ENCODE data around the gene TTC9B.

TTC9B gene

DNA sequence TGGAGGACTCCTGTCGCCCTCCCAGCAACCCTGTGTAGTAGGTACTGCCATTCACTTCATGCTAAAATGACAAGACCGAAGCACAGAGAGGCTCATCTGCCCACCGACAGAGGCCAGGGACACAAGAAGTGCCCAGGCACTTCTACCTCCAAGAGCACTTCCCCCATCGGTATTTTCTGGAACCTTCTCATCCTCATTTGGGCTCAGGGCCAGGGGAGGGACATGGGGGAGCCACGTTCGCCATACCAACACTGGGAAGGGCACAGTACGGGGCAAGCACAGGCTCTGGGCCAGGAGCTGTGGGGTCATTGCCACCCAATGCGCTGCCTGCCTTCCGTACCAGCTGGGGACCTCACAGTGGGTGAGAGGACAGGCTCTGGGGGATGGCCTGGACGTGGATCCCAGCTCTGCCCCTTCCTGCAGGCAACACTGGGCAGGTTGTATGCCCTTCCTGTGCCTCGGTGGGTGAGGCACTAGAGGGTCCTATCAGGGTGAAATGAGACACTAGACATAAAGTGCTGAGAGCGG, 29.6 kb upstream of the TTC9B start:
- no peak for DNase-seq (ENCODE audit: low read depth)

DNA sequence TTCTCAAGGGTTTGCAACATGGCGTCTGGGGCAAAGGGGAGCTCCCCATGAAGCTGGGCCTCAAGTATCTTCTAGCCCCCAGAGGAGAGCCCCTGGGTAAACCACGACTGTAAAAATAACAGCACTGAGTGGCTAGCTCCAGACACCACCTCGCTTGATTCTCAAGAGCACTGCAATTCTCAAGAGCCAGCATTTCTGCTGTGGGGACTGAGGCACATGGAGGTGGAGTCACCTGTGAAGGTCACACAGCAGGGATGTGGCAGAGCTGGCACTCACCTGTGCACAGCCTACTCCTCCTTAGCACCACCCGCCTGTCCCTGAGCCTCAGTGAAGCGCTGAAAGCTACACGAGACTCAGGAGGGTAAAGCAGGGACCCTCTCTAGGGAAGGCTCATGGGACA, 29.0 kb upstream of the TTC9B start:
- DNase-seq (ENCODE audit: low read depth), result no peak

DNA sequence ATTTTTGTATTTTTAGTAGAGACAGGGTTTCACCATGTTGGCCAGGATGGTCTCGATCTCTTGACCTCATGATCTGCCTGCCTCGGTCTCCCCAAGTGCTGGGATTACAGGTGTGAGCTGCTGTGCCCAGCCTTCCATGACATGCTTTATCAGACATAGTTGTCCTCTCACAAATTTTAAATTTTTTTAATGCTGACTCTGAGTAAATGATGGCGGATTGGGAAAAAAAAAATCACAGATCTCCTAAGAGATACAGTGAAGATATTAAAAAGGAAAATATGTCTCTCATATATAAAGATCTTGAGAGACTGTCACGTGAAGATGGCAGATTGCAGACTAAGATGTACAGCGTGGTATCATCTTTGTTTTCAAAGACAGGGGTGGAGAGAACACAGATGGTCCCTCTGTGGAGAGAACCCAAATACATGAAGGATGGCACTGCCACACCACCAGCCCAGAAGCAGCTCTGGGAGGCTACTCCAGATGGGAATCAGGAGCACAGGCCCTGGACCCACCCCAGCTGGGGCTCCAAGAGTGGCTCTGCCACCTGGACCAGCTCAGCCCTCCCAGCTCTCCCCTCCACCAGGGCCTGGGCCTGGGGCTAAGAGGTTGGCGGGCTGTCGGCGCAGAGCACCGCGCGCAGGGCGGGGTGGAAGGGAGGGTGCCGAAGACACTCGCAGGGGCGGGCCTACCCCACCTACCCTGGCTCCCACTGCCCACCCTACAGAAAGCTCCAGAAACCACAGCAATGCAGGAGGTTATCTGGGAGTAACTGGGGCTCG, 28.3 kb upstream of the TTC9B start:
- DNase-seq (ENCODE audit: low read depth), result no peak

DNA sequence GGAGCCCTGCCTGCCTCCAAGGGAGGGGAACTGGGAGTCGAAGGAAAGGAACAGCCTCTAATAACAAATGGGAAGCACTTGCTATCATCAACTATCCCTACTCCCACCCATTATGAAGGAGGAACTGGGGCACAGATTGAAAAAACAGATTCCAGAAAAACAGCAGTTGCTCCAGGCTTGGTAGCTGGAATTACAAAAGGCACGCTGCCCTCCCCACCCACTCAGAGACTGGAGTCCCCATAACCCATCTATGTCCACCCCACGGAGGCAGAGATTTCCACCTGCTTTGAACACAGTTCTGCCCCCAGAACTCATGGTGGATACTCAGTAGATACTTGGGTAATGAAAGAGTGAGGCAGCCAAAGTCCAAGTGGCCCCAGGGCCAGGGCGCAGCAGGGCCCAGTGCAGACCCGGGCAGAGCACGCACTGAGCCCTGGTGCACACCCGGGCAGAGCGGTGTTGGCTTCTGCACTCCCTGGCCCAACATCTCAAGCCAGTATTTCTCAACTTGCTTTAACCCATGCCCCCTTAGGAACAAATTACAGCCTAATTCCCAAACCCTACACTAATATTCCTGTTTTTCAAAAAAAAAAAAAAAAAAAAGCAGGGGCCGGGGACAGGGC, 27.4 kb upstream of the TTC9B start:
- DNase-seq (ENCODE audit: low read depth), result no peak

DNA sequence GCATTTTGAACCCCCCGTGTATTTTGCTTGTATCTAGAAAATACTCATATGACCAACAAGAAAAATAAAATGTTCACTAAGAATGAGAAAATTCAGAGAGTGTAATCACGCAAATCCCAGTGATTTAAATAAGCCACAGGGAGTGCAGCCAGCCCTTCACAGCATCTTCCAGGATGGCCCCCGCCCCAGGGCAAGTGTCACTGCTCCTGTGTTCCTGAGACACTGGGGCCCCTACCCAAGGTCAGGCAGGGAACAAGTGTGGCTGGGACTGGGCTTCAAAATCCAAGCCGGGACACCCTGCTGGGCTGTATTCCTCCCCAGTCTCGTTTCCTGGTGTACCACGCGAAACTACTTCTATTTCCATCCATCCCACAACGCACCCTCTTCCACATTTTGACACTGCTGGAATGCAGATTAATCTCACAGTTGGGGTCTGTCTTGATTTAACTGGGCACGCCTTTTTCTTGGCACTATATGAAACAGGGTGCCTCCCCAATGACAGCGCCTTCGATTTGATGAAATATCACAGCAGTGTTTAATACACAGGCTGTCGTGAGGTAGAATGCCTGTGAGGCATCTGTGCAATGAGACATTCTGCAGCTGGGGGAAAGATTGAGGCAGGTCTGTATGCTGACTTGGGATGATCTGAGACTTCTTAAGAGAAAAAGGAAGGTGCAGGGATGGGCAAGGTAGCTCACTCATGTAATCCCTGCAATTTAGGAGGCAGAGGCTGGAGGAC, 26.6 kb upstream of the TTC9B start:
- no peak for DNase-seq (ENCODE audit: low read depth)

DNA sequence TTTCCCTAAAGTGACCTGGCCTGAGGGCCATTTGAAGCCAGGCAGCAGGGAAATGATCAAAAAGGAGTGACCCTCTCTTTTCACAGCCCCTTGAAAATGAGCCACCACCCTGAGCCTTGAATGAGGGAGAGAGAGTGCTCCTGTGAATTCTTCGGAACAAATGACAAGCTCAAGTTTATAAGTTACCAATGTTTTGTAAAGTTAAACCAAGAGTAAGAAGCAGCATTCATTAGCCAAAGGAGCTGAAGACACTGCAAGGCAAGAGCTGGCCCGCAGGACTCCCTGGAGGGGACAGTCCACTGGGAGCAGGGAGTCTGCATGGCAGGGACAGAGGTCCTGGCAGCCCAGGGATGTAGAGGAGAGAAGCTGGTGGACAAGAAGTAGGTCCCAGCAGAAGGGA, 25.0 kb upstream of the TTC9B start:
- no peak for DNase-seq (ENCODE audit: low read depth)

DNA sequence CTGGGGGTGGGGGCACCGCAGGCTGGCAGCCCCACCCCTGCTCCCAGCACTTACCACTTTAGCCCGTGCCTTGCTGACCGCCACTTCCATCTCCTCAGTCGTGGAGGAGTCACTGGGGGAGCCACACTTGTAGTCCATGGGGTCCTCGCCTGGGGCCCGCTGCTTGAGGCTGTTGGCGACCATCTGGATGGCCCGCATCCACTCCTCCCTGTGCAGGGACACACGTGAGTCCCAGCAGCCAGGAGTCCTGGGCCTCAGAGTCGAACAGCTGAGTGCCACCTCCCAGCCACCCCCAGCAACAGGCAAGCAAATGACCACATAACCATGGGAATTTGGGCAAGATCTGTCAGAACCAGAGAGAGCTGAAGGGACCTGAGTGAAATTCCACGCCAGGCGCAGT, 24.3 kb upstream of the TTC9B start:
- no peak for DNase-seq (ENCODE audit: low read depth)

DNA sequence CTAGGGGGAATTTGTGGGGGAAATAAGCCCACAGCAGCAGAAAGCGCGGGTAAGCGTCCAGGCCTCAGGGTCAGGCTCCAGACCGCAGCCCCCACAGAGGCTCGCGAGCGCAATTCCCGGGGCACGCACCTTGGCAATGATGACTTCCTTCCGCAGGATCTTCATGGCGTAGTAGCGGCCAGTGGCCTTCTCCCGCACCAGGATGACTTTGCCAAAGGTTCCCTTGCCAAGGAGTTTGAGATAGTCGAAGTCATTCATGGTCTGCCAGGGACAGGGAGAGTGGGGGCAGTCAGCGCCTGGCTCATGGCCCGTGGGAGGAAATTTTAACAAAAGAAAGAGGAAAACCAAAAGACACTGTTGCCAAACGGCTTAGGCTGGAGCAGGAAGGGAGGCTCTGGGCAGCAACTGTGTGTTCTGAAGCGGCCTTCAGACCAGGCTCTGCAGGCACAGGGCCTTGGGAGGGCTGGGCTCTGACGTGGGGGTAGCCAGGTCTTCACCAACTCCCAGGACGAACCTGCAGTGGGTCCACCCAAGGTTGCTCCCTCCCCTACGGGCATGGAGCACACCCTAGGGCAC, 23.7 kb upstream of the TTC9B start:
- DNase-seq (ENCODE audit: low read depth), result no peak

DNA sequence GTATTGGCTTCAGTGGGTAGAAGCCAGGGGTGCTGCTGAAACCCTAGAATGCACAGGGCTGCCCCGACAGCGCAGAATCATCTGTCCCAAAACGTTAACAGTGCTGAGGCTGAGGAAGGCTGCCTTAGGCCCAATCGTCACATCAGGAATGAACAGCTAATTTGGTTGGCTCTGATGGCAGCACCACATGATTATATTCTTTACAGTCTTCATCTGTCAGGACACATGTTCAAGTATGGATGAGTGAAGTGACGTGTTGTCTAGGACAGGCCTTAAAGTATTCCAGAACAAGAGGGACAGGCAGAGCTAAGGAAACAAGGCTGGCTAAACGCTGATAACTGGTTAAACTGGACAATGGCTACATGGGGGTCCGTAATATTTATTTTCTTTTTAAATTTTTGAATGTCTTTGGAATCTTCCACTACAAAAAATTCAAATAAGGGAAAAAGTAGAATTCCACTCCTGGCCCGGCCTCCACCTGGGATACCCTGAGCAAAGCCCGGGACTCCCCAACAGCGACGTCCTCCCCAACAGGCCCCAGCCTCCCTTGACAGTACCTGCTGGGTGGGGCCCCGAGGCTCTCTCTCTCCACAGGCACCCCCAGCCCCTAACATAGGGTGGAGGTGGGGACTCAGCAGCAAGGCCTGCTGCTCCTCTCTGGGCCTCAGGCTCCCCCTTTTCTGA, 23.1 kb upstream of the TTC9B start:
- DNase-seq (ENCODE audit: low read depth), result no peak

DNA sequence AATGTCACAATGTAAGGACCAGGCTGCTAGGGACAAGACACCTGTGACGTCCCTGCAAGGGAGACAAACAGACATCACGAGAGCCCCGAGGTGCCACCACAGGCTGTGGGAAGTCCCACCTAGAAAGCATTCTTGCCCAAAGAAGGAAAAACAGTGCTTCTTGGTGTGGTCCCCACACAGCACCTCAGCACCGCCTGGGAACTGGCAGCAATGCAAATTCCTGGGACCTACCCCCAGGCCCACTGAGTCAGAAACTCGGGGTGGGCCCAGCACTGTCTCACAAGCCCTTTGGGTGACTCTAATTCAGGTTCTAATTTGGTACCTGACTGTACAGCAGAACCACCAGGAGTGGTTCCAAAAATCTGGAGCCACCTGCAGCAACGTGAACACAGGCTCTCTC, 22.1 kb upstream of the TTC9B start:
- no peak for DNase-seq (ENCODE audit: low read depth)

DNA sequence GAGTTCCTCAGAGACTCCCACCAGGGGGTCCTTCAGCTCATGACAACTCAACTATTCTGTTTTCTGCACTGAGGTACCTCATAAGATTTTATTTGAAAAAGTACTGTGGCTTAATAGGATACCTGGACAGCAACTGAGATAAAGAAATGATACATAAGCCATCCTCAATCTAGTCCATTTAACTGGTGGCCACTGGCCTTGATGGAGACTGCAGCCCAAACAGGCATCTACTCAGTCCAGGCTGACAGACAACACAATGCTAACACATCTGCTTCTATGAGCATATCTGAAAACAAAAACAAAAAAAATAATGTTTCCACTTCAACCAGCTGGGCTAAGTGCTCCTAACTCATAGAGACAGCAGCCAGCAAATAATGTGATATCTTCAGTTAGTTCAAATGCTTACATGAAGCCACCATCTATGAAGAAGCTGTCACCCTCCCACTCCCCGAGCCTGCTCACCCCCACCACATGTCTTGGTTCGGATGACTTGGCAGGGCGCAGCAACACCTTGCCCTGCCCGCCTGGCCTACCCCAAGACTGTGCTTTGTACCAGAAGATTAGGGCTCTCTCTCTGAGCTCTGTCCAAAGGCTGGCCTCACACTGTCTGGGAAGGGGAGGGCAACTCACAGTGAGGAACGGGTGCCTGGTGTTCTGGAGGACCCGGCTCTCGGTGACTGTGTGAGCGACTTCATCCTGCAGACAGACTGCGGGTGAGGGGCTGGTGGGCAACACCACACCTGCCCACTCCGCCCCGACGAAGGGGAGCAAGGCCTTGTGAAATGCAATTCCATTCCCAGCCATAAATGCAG, 21.4 kb upstream of the TTC9B start:
- DNase-seq (ENCODE audit: low read depth), result no peak

DNA sequence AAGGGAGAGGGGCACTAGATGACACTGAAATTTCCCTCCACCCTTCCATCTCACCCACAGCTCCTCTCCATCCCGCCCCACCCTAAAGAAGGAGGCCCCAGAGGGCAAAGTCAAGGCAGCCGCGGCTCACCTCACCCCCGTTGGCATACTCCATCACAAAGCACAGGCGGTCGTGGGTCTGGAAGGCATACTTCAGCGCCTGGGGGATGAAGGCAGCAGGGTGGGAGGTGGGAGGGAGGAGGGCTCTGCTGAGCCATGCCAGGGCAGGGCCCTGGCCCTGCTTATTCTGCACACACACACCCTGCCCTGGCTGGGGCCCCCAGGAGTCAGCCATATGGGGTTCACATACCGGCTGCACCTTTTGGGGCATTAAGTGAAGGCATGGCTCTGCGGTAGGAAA, 20.6 kb upstream of the TTC9B start:
- no peak for DNase-seq (ENCODE audit: low read depth)

DNA sequence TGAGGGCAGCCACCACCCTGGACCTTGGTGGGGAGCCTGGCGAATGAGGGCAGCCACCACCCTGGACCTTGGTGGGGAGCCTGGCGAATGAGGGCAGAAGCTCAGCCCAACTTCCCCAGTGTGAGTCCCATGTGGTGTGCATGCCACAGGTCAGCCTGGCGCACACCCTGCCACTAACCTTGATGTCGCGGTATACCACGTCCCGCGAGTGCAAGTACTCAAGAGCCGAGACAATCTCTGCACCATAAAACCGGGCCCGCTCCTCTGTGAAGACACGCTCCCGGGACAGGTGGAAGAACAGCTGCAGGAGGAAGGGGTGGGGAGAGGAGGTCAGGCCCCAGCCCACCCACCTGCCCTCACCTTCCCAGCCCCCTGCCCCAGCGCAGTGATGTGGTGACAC, 19.6 kb upstream of the TTC9B start:
- no peak for DNase-seq (ENCODE audit: low read depth)

DNA sequence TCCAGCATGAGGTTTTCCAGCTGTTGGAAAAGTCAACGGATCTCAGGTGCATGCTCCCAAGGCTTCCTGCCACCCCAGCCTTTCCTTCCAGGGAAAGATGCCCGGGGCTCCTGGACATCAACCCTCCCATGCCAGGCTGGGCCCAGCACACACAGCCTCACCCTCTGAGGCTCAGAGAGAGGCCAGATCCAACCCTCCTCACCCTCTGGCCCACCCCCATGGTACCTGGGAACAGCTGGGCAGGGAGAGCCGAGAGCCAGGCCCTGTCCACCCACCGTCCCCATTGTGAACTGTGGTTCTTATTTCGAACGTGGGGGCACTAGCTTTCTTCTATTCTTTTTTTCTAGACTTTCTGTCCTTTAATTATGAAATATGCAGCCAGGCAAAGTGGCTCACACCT, 18.2 kb upstream of the TTC9B start:
- no peak for DNase-seq (ENCODE audit: low read depth)

DNA sequence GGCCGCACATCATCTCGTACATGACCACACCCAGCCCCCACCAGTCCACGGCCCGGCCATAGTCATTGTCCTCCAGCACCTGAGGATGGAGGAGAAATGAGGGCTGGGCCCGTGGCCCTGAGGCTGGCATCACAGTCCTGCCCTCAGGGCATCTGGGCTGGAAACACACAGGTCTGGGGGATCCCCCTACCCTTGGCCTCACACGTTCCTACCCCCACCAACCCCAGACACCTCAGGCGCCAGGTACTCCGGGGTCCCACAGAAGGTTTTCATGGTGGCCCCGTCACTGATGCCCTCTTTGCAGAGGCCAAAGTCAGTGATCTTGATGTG, 17.8 kb upstream of the TTC9B start:
- no peak for DNase-seq (ENCODE audit: low read depth)

DNA sequence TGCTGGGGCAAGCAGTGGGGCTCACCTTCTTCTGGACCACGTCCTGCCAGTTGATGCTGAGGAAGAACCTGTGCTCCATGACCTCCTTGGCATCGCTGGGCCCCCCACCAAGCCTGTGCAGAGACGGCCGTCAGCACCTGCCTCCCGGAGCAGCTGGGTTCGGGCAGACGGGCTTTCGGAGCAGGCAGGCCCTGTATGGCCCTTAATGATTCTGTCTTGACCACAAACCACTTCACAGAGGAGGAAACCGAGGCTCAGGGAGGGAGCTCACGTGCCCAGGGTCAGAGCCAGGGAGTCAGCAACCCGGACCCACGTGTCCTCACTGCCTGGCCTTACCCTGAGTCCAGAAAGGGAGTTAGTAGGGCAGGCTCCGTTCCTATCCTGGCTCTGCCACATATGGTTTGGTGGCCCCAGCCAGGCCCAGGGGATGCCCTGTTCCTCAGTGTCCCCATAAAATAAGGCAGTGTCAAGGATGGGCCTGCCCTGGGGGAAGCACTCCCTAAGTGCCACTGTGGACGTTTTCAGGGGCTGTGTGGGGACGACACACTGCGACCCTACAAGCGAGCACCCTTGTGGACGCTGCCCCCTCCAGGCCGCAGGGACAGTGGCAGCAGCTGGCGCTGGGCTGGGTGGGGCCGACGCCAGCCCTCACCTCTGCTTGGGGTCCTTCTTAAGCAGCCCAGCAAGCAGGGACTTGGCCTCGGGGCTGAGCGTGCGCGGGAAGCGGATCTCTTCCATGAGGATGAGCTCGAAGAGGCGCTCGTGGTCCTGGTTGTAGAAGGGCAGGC, 17.2 kb upstream of the TTC9B start:
- DNase-seq (ENCODE audit: low read depth), result no peak

DNA sequence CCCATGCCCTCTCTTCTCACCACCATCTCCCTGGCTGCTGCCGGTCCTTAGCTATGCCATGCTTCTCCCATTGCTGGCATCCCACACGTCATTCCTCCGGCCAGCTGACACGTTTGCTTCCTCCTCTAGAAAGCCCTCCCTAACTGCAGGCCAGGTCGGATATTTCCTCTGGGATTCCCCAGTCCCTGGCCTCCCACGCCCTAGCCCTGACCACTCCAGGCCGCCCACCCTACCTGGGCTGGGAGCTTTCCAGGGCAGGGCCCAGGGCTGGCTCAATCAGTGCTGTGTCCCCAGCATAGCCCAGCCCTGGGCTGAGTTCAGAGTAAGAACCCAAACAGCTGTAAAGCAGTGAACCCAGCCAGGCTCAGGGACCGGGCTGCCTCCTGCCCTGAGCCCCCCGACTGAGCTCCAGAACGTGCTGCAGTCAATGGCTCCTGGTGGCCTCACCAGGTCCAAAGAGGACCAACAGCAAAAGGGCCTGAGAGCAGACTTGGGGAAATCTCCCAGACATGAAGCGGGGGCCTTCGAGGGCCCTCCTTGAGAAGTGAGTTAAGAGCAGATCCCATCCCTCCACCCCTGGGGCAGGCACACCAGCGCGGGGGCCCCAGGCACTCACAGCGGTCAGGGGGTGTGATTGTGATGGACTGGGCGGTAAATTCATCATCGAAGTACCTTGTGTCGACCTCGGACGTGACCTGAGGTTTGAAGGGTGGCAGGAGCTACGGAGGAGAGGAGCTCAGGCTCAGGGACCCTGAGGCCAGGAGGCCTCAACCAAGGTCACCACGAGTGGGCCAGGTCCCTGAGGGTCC, 16.4 kb upstream of the TTC9B start:
- no peak for DNase-seq (ENCODE audit: low read depth)

DNA sequence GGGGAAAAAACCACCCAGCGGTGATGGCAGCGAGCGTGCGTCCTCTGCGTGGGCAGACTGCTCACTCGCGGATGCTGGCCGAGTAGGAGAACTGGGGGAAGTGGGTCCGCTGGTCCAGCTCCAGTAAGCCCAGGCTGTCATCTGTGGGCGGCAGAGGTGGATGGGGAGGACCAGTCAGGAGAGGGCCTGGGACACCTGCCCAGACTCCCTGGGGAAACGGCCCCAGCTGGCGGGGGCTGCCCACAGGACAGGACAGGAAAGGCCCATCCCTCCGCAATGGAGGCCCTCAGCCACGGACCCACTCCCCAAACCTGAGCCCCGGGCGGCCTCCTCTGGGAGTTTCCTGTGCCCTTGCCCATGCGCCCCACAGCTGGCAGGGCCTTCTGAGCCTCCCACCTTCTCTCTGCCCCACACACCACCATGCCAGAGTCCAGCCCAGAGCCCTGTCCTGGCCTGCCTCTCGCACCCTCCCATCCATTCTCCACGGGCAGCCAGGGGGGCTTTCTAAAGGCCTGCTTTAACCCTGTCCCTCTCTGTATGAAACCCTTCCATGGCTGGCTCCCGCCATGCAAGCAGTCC, 15.7 kb upstream of the TTC9B start:
- DNase-seq (ENCODE audit: low read depth), result no peak
